HL-60 (cell line): ENCODE measurements around the gene HAPLN2.
"Not testable (repeated sequence)": the region's sequence is repeated elsewhere in the genome, so short reads cannot be mapped to it uniquely, and the experiment has no call there.

Experiments
- CTCF ChIP-seq: IDR thresholded peaks from one replicate; pipeline ENCODE4 v1.5.1; 2011; ENCODE audit warnings: low read length, control low read depth, inconsistent platforms; ENCODE audit not compliant: insufficient read depth
- GABPA ChIP-seq: IDR thresholded peaks from 2 replicates; pipeline ENCODE4 v1.6.1; 2012; ENCODE audit warnings: low read depth
- POLR2AphosphoS5 ChIP-seq: IDR thresholded peaks from 2 replicates; pipeline ENCODE4 v1.6.1; 2012; ENCODE audit warnings: low read depth
- REST ChIP-seq: IDR thresholded peaks from 2 replicates; pipeline ENCODE4 v1.6.1; 2012; ENCODE audit warnings: low read depth; ENCODE audit not compliant: insufficient replicate concordance
- SPI1 ChIP-seq: IDR thresholded peaks from 2 replicates; pipeline ENCODE4 v1.6.1; 2012; ENCODE audit warnings: low read depth, mild to moderate bottlenecking, borderline replicate concordance

GRCh38 chr1:156607344-156607743, 11.9 kb upstream of the HAPLN2 start:
- TF ChIP-seq CTCF, REST, SPI1, POLR2AphosphoS5, GABPA: not testable (repeated sequence)
